Skeletal muscle satellite cell (primary cell): ENCODE results near the gene SPAAR.
"Not testable (repeated sequence)": the region's sequence is repeated elsewhere in the genome, so short reads cannot be mapped to it uniquely, and the experiment has no call there.

Source experiments
- H3K27me3 ChIP-seq: 2 replicates; pipeline ENCODE4 v1.7.0; 2013; ENCODE audit warnings: low read length; ENCODE audit not compliant: control insufficient read depth, insufficient read depth
- H3K36me3 ChIP-seq: 2 replicates; pipeline ENCODE4 v1.7.0; 2013; ENCODE audit warnings: mild to moderate bottlenecking, control low read depth, low read length; ENCODE audit not compliant: insufficient read depth
- H3K4me1 ChIP-seq: 2 replicates; pipeline ENCODE4 v1.7.0; 2013; ENCODE audit warnings: low read length; ENCODE audit not compliant: control insufficient read depth, insufficient read depth
- H3K4me2 ChIP-seq: 2 replicates; pipeline ENCODE4 v1.7.0; 2013; ENCODE audit warnings: mild to moderate bottlenecking, low read length
- H3K4me3 ChIP-seq: 2 replicates; pipeline ENCODE4 v1.7.0; 2013; ENCODE audit warnings: low read length
- H3K9ac ChIP-seq: 2 replicates; pipeline ENCODE4 v1.7.0; 2013; ENCODE audit warnings: mild to moderate bottlenecking, low read depth, low read length, moderate library complexity
- H3K9me3 ChIP-seq: replicated peaks from 2 replicates; pipeline ENCODE4 v1.7.0; 2013; ENCODE audit warnings: mild to moderate bottlenecking, control low read depth, low read length

SPAAR gene

GRCh38 chr9:35913429-35913828, 4.1 kb downstream of the SPAAR start:
- not testable (repeated sequence) for H3K9me3 ChIP-seq, H3K4me3 ChIP-seq, H3K27me3 ChIP-seq, H3K9ac ChIP-seq, H3K4me2 ChIP-seq, H3K36me3 ChIP-seq
- peaks cover 39% of the 10 kb centered on the region for H3K4me1 ChIP-seq

- no peaks in the 10 kb centered on the region for H3K27me3 ChIP-seq
- H3K4me3 ChIP-seq: no peak overlapping the region
- no peaks in the 10 kb centered on the region for H3K36me3 ChIP-seq
- H3K4me1 ChIP-seq: peaks cover 33% of the 10 kb centered on the region
- H3K9ac ChIP-seq: no peak overlapping the region
- no peaks in the 10 kb centered on the region for H3K9me3 ChIP-seq
- peak overlapping the region; percentile 14 for H3K4me2 ChIP-seq
Measured at GRCh38 chr9:35914301-35914807, 5.1 kb downstream of the SPAAR start.

DNA sequence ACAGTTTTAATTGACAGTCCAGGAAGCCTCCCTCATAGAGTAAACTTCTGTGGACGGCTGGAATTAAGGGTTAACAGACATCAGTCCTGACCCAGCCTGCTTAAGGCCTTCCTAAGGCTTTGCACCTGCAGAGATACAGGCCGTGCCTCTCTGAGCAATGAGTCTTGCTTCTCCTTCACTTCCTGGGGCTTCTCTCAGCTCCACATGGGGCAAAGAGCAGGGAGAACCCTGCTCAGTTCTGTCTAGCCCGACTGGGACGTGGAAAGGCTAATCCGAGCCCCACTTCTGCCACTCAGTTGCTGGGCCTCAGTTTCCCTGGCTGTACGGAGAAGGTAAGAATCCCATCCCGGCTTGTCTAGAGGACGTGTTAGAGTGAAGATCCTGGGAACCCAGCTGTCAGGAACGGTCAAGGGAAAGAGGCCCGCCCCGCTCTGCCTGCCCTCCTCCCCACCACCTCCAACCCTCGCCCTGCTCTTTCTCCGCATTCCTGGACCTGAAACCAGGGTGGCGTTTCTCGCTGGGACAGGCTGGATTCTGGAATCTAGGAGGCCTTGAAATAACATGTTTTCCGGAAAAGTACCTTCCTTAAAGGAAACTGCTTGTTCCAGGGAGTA, 6.5 kb downstream of the SPAAR start:
- no peak overlapping the region for H3K4me3 ChIP-seq

GRCh38 chr9:35917261-35917660, 8.0 kb downstream of the SPAAR start:
- Histone ChIP-seq H3K36me3 (no peaks in the 10 kb centered on the region), H3K4me2 (no peak overlapping the region), H3K9ac (no peak overlapping the region), H3K4me3 (no peak overlapping the region), H3K4me1 (peaks cover 16% of the 10 kb centered on the region), H3K27me3 (no peaks in the 10 kb centered on the region), H3K9me3 (no peaks in the 10 kb centered on the region)

More for the DNA sequence above, 6.5 kb downstream of the SPAAR start:
- Histone ChIP-seq H3K9me3 (no peaks in the 10 kb centered on the region), H3K4me1 (peaks cover 26% of the 10 kb centered on the region), H3K4me2 (no peak overlapping the region), H3K9ac (no peak overlapping the region), H3K27me3 (no peaks in the 10 kb centered on the region), H3K36me3 (no peaks in the 10 kb centered on the region)

DNA sequence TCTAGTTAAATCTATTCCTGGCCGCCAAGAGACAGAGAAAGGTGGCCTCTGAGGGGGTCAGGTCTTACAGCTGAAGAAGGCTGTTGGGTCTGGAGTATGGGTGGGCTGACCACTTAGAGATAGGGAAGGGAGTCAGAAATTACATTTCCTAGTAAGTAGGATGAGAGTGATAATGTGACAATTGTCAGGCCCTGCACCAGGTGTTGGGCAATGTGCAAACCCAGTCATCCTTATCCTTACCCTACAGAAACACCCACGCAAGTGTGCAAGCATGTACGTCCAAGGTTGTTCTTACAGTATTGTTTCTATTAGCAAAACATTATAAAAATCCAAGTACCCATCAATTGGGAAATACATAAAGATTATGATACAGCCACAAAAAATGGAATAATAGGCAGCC, 9.5 kb downstream of the SPAAR start:
- Histone ChIP-seq H3K9ac (no peak overlapping the region), H3K4me3 (no peak overlapping the region), H3K4me1 (peaks cover 24% of the 10 kb centered on the region)

DNA sequence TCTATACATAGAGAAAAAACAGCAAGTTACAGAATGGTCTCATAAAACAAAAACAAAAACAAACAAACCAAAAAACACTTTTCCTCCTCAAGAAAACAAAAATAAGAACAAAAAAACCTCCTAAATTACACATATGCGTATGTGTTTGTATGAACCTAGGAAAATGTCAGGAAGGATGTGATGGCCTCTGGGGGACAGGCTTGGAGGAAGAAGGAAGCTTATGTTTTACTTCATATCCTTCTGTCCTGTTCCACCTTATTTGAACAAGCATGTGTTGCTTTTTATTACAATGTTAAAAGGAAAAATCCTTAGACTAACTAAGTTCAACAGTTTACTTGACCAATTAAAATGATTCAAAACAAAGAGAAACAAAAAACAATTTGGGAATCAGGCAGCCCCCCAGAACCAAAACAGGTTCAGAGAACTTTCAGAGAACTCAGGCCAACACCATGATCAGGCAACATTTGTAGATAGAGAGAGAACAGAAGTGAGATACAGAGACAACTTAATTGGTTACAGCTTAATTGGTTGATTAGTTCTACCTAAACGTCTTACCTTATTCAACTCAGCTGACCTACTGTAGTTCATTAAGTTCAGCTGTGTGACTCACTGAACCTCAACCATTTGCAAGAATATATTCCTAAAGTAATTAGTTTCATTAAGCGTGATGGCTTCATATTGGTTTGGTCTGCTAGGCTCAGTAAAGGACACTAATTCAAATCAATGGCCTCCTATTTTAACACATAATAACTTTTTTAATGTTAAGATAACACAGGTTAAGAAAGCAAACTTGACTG, 10.1 kb downstream of the SPAAR start:
- no peak overlapping the region for H3K9ac ChIP-seq
- peaks cover 25% of the 10 kb centered on the region for H3K4me1 ChIP-seq
- no peak overlapping the region for H3K4me3 ChIP-seq
- H3K4me2 ChIP-seq: no peak overlapping the region
- H3K27me3 ChIP-seq: no peaks in the 10 kb centered on the region
- H3K9me3 ChIP-seq: no peaks in the 10 kb centered on the region
- H3K36me3 ChIP-seq: no peaks in the 10 kb centered on the region

More for the DNA sequence above, 9.5 kb downstream of the SPAAR start:
- no peaks in the 10 kb centered on the region for H3K27me3 ChIP-seq
- H3K9me3 ChIP-seq: no peaks in the 10 kb centered on the region
- no peaks in the 10 kb centered on the region for H3K36me3 ChIP-seq
- no peak overlapping the region for H3K4me2 ChIP-seq

DNA sequence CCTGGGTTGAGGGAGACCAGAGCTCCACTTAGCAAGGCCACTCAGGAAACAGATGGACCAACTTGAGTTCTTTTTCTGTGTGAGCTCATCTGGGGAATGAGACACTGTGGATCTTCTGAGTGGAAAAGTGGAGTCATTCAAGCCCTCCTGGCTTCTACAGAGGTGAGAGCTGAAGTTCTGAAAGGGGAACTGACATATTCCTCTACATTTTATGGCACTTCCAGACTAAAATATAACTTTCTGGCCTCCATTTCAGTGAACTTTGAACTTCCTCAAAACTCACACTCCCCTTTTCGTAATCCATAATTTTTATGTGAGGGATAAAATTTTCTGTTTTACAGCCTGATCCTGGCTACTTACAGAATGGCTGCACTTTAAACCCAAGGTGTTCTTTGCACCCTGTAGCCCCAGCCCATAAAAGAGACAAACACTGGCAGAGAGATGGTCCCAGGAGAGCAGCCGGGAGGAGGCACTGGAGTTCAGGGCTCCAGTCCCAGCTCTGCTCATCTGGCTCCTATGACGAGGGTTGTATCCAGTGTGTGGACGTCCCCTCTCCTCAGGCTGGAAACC, 10.8 kb downstream of the SPAAR start:
- no peaks in the 10 kb centered on the region for H3K27me3 ChIP-seq
- H3K9me3 ChIP-seq: no peaks in the 10 kb centered on the region
- H3K4me3 ChIP-seq: no peak overlapping the region
- H3K4me2 ChIP-seq: no peak overlapping the region
- H3K9ac ChIP-seq: no peak overlapping the region
- H3K4me1 ChIP-seq: peaks cover 29% of the 10 kb centered on the region
- H3K36me3 ChIP-seq: no peaks in the 10 kb centered on the region

DNA sequence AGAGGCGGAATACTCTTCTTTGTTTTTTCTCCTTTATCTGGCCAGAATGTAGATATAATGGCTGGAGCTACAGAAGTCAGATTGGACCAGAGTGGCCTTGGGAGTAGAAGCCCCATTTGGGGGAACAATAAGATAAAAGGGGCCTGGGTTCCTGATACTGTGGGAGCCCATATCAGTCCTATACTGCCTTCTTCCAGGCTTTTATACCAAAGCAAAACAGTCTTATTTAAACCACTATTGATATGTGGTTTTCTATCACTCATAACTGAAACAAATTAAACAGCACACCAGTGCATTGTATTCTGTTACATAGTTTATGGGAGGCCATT, 14.3 kb downstream of the SPAAR start:
- Histone ChIP-seq H3K9ac (peak overlapping the region; percentile 85), H3K4me3 (peak overlapping the region; percentile 23), H3K9me3 (no peaks in the 10 kb centered on the region), H3K27me3 (no peaks in the 10 kb centered on the region), H3K36me3 (no peaks in the 10 kb centered on the region), H3K4me2 (peak overlapping the region; percentile 82), H3K4me1 (peaks cover 49% of the 10 kb centered on the region)

DNA sequence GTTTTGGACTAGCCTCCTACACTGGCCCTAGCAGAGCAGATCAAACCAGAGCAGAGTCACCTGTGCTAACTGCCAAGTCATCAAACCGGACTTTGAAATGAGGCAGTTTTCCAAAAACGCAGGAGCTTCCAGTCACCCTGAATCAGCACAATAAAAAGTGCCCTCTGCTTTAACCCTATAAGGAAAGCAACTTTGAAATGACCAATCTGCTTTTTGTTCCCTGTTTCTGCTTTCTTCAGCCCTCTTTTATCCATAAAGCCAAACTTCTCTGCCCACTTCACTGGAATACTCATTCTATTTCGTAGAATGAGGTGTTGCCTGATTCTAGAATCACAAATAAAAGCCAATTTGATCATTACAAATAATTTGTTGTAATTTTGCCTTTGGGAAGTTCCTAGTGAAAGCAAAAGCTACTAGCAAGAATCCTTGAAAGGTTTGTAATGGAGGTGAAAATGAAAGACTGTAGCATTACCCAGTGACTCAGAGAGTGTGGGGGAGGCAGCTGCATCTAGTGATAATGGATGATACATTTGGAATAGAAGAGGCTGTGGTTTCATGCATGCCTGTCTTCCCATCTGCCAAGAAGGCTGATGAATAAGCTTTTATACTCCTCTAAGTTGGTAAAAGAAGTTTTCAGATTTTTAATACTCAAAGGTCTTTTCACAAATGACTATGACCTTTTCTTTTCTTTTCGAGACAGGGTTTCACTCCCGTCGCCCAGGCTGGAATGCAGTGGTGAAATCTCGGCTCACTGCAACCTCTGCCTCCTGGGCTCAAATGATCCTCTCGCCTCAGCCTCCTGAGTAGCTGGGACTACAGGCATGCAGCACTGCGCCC, 14.9 kb downstream of the SPAAR start:
- peak overlapping the region; percentile 85 for H3K9ac ChIP-seq
- H3K4me1 ChIP-seq: peaks cover 50% of the 10 kb centered on the region
- H3K4me2 ChIP-seq: peak overlapping the region; percentile 82
- no peaks in the 10 kb centered on the region for H3K36me3 ChIP-seq
- no peaks in the 10 kb centered on the region for H3K27me3 ChIP-seq
- H3K9me3 ChIP-seq: no peaks in the 10 kb centered on the region
- H3K4me3 ChIP-seq: peak overlapping the region; percentile 58

DNA sequence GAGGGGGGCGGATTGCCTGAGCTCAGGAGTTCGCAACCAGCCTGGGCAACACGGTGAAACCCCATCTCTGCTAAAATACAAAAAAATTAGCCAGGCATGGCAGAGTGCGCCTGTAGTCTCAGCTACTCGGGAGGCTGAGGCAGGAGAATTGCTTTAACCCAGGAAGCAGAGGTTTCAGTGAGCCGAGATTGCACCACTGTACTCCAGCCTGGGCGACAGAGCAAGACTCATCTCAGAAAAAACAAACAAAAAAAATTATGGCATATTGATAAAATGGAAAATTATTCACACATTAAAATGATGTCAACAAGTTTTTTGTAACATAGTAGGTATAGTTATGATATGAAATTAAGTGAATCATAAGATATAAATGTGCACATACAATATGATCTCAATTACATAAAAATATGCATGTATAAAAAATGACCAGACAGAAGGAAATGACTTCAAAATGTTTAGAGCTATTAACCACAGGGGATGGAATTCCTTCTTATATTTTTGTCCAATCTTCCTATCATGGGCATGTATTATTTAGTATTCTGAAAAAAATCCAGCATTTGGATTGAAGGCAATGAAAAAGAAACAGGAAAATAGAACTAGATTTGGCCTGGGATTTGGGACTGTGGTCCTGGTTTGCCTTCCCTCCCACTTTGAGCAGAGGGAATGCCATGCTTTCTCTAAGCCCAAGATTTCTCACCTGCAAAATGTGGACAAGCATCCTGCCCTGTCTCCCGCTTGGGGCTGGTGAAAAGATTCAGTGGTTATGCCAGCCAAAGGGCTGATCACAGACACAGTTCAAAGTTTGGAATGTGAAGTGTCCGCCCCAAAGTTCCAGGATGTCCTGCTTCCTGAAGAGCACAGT, 19.5 kb downstream of the SPAAR start:
- H3K4me1 ChIP-seq: peaks cover 63% of the 10 kb centered on the region
- H3K9me3 ChIP-seq: no peaks in the 10 kb centered on the region
- no peak overlapping the region for H3K4me3 ChIP-seq
- H3K27me3 ChIP-seq: no peaks in the 10 kb centered on the region
- peak overlapping the region; percentile 9 for H3K9ac ChIP-seq
- no peak overlapping the region for H3K4me2 ChIP-seq
- no peaks in the 10 kb centered on the region for H3K36me3 ChIP-seq

DNA sequence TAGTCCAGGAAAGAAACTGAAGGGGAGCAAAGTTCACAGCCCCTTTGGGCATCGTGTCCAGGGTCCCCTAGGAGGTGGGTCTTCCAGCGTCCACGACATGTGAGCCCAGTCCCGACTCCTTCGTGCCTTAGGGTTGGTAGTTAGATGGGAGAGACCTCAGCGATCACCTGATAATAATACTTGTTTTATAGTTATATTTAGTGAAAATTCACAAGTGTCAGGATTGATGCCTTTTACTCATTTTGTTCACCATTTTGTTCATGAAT, 20.1 kb downstream of the SPAAR start:
- no peak overlapping the region for H3K4me3 ChIP-seq
- no peaks in the 10 kb centered on the region for H3K27me3 ChIP-seq
- peak overlapping the region; percentile 9 for H3K9ac ChIP-seq
- H3K36me3 ChIP-seq: no peaks in the 10 kb centered on the region
- H3K4me1 ChIP-seq: peaks cover 63% of the 10 kb centered on the region
- H3K4me2 ChIP-seq: no peak overlapping the region
- H3K9me3 ChIP-seq: no peaks in the 10 kb centered on the region
